Right atrium auricular region (tissue), 2 donors: ENCODE measurements around the gene NCOA3. TPM values are rescaled to one million over a fixed set of nuclear protein-coding genes. Genes with fewer than 3 reads are reported as not detected.
A peak's percentile ranks its signal among the peaks of the same experiment; 100 is the strongest.

Experiments
- DNase-seq: peaks from one replicate; pipeline ENCODE4 v3.0.0-alpha.2; 2019; ENCODE audit warnings: low spot score
- H3K27ac ChIP-seq, 2 donors: fragments of 200-600 bp; sonication (generic); 1 replicate in 1 of 2; 2 replicates in 1 of 2; pipeline ENCODE4 v1.5.1; 2016 to 2019
- H3K27me3 ChIP-seq, 2 donors: fragments of 200-600 bp; sonication (generic); one replicate each; pipeline versions ENCODE4 v1.5.1 to v1.6.0; 2017 to 2019
- H3K36me3 ChIP-seq: fragments of 200-600 bp; sonication (generic); one replicate; pipeline ENCODE4 v1.5.1; 2016
- H3K4me1 ChIP-seq, 2 donors: fragments of 200-600 bp; sonication (generic); one replicate each; pipeline versions ENCODE4 v1.5.1 to v1.6.0; 2017 to 2019
- H3K4me3 ChIP-seq, 2 donors: fragments of 200-600 bp; sonication (generic); 1 replicate in 1 of 2; 2 replicates in 1 of 2; pipeline ENCODE4 v1.5.1; 2017 to 2019; ENCODE audit warnings: mild to moderate bottlenecking in 1 of 2, moderate library complexity in 1 of 2
- H3K9me3 ChIP-seq, 2 donors: fragments of 200-600 bp; sonication (generic); one replicate each; pipeline ENCODE4 v1.5.1; 2019
- CTCF ChIP-seq, 2 donors: fragments of 200-600 bp; sonication (generic); IDR thresholded peaks; one replicate each; pipeline ENCODE4 v1.5.1; 2019; ENCODE audit warnings: antibody characterized with exemption in 2 of 2
- total RNA-seq, 2 donors: library from RNA; depleted of rRNA; stranded (reverse); fragments of >200 nt; gene quantifications; one replicate each; pipeline ENCODE4 v1.1.0, GENCODE V29; 2016

Gene NCOA3
- total RNA-seq, 2 donors from 2014 or later = 24.1 to 27.4 TPM

DNA sequence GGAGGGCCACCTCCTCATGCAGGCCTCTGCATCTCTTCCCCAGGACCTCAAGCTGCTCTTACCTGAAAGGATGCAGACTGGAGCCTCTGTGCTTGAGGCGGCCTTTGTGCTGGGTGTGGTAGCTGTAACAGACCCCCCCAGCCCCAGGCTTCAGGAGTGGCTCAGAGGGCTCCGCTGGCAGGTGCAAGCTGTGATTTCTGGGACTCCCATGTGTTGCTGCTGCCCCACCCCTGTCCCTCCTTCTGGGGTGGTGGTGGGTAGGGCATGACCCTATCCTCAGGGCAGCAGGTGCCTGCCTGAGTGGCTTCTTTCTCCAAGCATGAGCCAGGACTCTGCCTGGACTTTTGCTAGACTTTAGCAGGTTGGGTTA lies 162.4 kb downstream of the NCOA3 start:
- peaks cover 0 to 11% of the 10 kb centered on the region in 2 donors for H3K4me1 ChIP-seq
- H3K4me3 ChIP-seq = no peak overlapping the region
- no peak for DNase-seq
- H3K36me3 ChIP-seq = no peaks in the 10 kb centered on the region
- no peaks in the 10 kb centered on the region for H3K9me3 ChIP-seq
- no peaks in the 10 kb centered on the region for H3K27me3 ChIP-seq
- no peak overlapping the region for H3K27ac ChIP-seq
- TF ChIP-seq CTCF (IDR thresholded peaks at IDR 0.05) = peak in 1 of 2 donors; percentile 1

- no peak for TF ChIP-seq CTCF (IDR thresholded peaks at IDR 0.05)
- no peaks in the 10 kb centered on the region for H3K36me3 ChIP-seq
- peaks cover 0 to 11% of the 10 kb centered on the region in 2 donors for H3K4me1 ChIP-seq
- H3K27ac ChIP-seq = no peak overlapping the region
- no peaks in the 10 kb centered on the region for H3K9me3 ChIP-seq
- DNase-seq = no peak
- no peaks in the 10 kb centered on the region for H3K27me3 ChIP-seq
- H3K4me3 ChIP-seq = no peak overlapping the region
Measured at GRCh38 chr20:47664744-47665143, 163.1 kb downstream of the NCOA3 start.

GRCh38 chr20:47665221-47665991 lies 163.7 kb downstream of the NCOA3 start:
- Histone ChIP-seq H3K4me3 (no peak overlapping the region), H3K27me3 (no peaks in the 10 kb centered on the region), H3K4me1 (peaks cover 0 to 9% of the 10 kb centered on the region in 2 donors), H3K36me3 (no peaks in the 10 kb centered on the region), H3K9me3 (no peaks in the 10 kb centered on the region), H3K27ac (no peak overlapping the region)
- DNase-seq = no peak
- no peak for TF ChIP-seq CTCF (IDR thresholded peaks at IDR 0.05)

DNA sequence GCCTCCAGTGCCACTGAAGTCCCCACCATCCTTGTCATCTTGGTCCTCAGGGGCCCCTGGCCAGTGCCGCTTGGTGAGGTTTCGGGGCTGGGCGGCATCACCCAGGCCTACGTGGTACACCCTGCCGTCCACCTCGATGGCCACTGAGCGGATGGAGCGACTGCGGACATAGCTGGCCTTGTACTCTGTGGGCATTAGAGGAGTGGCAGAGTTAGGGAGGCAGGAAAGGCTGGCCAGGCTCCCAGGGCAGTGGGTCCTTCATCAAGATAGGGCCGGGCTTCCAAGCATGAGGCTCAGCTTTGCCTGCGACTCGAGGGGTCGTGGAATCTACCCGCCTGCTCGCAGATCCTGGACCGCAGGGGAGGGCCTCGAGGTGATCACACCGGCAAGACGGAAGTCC lies 164.6 kb downstream of the NCOA3 start:
- Histone ChIP-seq H3K9me3 (no peaks in the 10 kb centered on the region), H3K4me3 (no peak overlapping the region), H3K36me3 (no peaks in the 10 kb centered on the region), H3K27ac (no peak overlapping the region), H3K27me3 (no peaks in the 10 kb centered on the region), H3K4me1 (peaks cover 0 to 4% of the 10 kb centered on the region in 2 donors)
- no peak for TF ChIP-seq CTCF (IDR thresholded peaks at IDR 0.05)
- DNase-seq = no peak

GRCh38 chr20:47667086-47667485 lies 165.4 kb downstream of the NCOA3 start:
- no peak for DNase-seq
- Histone ChIP-seq H3K36me3 (no peaks in the 10 kb centered on the region), H3K4me3 (no peak overlapping the region)

More at GRCh38 chr20:47667086-47667485, 165.4 kb downstream of the NCOA3 start:
- no peak overlapping the region for H3K27ac ChIP-seq
- TF ChIP-seq CTCF (IDR thresholded peaks at IDR 0.05) = no peak
- H3K4me1 ChIP-seq = peaks cover 0 to 4% of the 10 kb centered on the region in 2 donors
- no peaks in the 10 kb centered on the region for H3K9me3 ChIP-seq
- no peaks in the 10 kb centered on the region for H3K27me3 ChIP-seq
